Kidney (tissue), 14 donors: ENCODE results near the gene LBX2. TPM values are rescaled to one million over a fixed set of nuclear protein-coding genes. Genes with fewer than 3 reads are reported as not detected.
A peak's percentile ranks its signal among the peaks of the same experiment; 100 is the strongest.

Source experiments
- DNase-seq, 5 donors: peaks; one replicate each; pipeline ENCODE4 v3.0.0-alpha.2; 2013 to 2020
- FAIRE-seq: peaks from 2 replicates; lab custom pipeline; 2012; peaks lifted over from hg19 to GRCh38; lab: Jason Lieb, UNC
- H3K27ac ChIP-seq, 2 donors: one replicate each; pipeline ENCODE4 v1.7.0; 2013; ENCODE audit warnings: low read depth in 2 of 2, low read length in 2 of 2, inconsistent platforms in 1 of 2
- H3K27me3 ChIP-seq: one replicate; pipeline ENCODE4 v1.7.1; 2013; ENCODE audit warnings: low read length, inconsistent platforms; ENCODE audit not compliant: control insufficient read depth, insufficient read depth
- H3K36me3 ChIP-seq, 3 donors: one replicate each; pipeline versions ENCODE4 v1.7.0 to v1.7.1; 2013; ENCODE audit warnings: low read length in 3 of 3, control low read depth in 1 of 3, inconsistent platforms in 1 of 3; ENCODE audit not compliant: insufficient read depth in 3 of 3, control insufficient read depth in 2 of 3
- H3K4me1 ChIP-seq, 3 donors: one replicate each; pipeline versions ENCODE4 v1.7.0 to v1.7.1; 2013; ENCODE audit warnings: low read length in 3 of 3, inconsistent platforms in 1 of 3, low read depth in 1 of 3; ENCODE audit not compliant: control insufficient read depth in 2 of 3, insufficient read depth in 2 of 3
- H3K4me3 ChIP-seq, 3 donors: one replicate each; pipeline versions ENCODE4 v1.7.0 to v1.8.1; 2013; ENCODE audit warnings: low read length in 3 of 3, control low read depth in 1 of 3, inconsistent platforms in 1 of 3
- H3K9ac ChIP-seq, 3 donors: one replicate each; pipeline versions ENCODE4 v1.7.0 to v1.7.1; 2013; ENCODE audit warnings: low read length in 3 of 3, control low read depth in 1 of 3, inconsistent platforms in 1 of 3
- H3K9me3 ChIP-seq, 3 donors: one replicate each; pipeline versions ENCODE4 v1.7.0 to v1.7.1; 2013; ENCODE audit warnings: low read length in 3 of 3, control low read depth in 1 of 3, inconsistent platforms in 1 of 3; ENCODE audit not compliant: control insufficient read depth in 2 of 3, insufficient read depth in 1 of 3
- intact Hi-C: fragments of 100-400 bp; cut with DNase I; formaldehyde crosslinking; loops from one replicate; pipeline ENCODE4 v1.11.1; 2022
- polyA plus RNA-seq: library from polyadenylated mRNA; stranded (reverse); fragments of 350-450 nt; fragmentation: Illumina TruSeq; extraction: RNeasy Lipid Tissue Mini Kit (QIAGEN cat#74804); gene quantifications from one replicate; pipeline ENCODE4 v1.2.3, GENCODE V29; 2014; ENCODE audit warnings: low read depth, low replicate concordance; ENCODE audit not compliant: insufficient read depth
- total RNA-seq: library from RNA; stranded (reverse); fragmentation: NEBNext Ultra II Directional; extraction: Animal tissue kit (Norgen Biotek cat#: 25700); gene quantifications from one replicate; pipeline ENCODE4 v1.2.1, GENCODE V29; 2021
- TF ChIP-seq, protein P1 (sequence below): IDR thresholded peaks from 3 replicates; pipeline ENCODE4 v1.5.1; 2012; ENCODE audit warnings: mild to moderate bottlenecking, moderate library complexity, borderline replicate concordance; ENCODE audit not compliant: insufficient read depth; ENCODE audit errors: extremely low read depth
- donor health status: control.
- donor health status: control.
- donor health status: control.
- donor health status: control.
- donor health status: control.
- donor health status: DM: yes; HTN: yes; CAD: no.
- donor health status: Normal renal cell carcinoma (clear cell type).

Gene LBX2
- total and polyA plus RNA-seq, 2 donors from 2014 or later: 1.5 to 2.5 TPM

DNA sequence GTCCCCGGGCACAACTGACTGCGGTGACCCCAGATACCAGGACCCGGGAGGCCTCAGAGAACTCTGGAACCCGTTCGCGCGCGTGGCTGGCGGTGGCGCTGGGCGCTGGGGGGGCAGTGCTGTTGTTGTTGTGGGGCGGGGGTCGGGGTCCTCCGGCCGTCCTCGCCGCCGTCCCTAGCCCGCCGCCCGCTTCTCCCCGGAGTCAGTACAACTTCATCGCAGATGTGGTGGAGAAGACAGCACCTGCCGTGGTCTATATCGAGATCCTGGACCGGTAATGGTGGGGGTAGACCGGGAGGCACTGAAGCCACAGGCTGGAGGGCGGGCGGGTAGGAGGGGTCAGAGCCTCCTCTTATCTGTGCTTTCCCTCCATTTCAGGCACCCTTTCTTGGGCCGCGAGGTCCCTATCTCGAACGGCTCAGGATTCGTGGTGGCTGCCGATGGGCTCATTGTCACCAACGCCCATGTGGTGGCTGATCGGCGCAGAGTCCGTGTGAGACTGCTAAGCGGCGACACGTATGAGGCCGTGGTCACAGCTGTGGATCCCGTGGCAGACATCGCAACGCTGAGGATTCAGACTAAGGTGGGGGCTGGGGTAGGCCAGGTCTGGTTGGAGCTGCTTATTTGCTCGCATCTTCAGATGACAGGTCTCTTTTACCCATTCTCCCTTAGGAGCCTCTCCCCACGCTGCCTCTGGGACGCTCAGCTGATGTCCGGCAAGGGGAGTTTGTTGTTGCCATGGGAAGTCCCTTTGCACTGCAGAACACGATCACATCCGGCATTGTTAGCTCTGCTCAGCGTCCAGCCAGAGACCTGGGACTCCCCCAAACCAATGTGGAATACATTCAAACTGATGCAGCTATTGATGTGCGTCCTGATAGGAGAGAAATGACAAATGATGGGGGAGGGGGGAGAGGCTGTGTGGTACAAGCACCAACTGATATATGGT is 31.1 kb upstream of the LBX2 start:
- Histone ChIP-seq H3K4me1 (peaks cover 4 to 16% (median 7%) of the 10 kb centered on the region in 3 donors), H3K36me3 (peaks cover 0 to 32% (median 19%) of the 10 kb centered on the region in 3 donors), H3K27me3 (no peaks in the 10 kb centered on the region), H3K4me3 (peak overlapping the region; percentile 58 to 91 (median 66)), H3K27ac (peak overlapping the region; percentile 69 to 79), H3K9ac (peak overlapping the region; percentile 43 to 71 (median 45)), H3K9me3 (no peaks in the 10 kb centered on the region)
- TF ChIP-seq, protein P1, sequence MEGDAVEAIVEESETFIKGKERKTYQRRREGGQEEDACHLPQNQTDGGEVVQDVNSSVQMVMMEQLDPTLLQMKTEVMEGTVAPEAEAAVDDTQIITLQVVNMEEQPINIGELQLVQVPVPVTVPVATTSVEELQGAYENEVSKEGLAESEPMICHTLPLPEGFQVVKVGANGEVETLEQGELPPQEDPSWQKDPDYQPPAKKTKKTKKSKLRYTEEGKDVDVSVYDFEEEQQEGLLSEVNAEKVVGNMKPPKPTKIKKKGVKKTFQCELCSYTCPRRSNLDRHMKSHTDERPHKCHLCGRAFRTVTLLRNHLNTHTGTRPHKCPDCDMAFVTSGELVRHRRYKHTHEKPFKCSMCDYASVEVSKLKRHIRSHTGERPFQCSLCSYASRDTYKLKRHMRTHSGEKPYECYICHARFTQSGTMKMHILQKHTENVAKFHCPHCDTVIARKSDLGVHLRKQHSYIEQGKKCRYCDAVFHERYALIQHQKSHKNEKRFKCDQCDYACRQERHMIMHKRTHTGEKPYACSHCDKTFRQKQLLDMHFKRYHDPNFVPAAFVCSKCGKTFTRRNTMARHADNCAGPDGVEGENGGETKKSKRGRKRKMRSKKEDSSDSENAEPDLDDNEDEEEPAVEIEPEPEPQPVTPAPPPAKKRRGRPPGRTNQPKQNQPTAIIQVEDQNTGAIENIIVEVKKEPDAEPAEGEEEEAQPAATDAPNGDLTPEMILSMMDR: no peak
- FAIRE-seq (no peak), DNase-seq (peak; percentile 31 to 88 (median 59))
- intact Hi-C loops: no loop called here

GRCh38 chr2:74529357-74530238 is 30.2 kb upstream of the LBX2 start, which contains the start of the genes AUP1 and HTRA2:
Gene AUP1, minus strand, starts transcription at chr2:74529706. Its CDS starts 77 bp downstream, at chr2:74529629.
Gene HTRA2, plus strand, starts transcription at chr2:74529933. Its CDS starts 74 bp downstream, at chr2:74530007.
- no peak for FAIRE-seq
- Histone ChIP-seq H3K4me3 (peak within 1 kb of the TSS; percentile 87 to 96 (median 91)), H3K27ac (peak within 1 kb of the TSS; percentile 69 to 79), H3K9ac (peak within 1 kb of the TSS; percentile 71 to 84 (median 83)), H3K4me1 (peaks cover 4 to 16% (median 7%) of the 10 kb centered on the region in 3 donors), H3K36me3 (peaks cover 0 to 32% (median 19%) of the 10 kb centered on the region in 3 donors), H3K9me3 (no peaks in the 10 kb centered on the region), H3K27me3 (no peaks in the 10 kb centered on the region)
- intact Hi-C loops: no loop called here
- TF ChIP-seq, protein P1: peak; percentile 1
- peak; percentile 99 to 100 (median 99) for DNase-seq

DNA sequence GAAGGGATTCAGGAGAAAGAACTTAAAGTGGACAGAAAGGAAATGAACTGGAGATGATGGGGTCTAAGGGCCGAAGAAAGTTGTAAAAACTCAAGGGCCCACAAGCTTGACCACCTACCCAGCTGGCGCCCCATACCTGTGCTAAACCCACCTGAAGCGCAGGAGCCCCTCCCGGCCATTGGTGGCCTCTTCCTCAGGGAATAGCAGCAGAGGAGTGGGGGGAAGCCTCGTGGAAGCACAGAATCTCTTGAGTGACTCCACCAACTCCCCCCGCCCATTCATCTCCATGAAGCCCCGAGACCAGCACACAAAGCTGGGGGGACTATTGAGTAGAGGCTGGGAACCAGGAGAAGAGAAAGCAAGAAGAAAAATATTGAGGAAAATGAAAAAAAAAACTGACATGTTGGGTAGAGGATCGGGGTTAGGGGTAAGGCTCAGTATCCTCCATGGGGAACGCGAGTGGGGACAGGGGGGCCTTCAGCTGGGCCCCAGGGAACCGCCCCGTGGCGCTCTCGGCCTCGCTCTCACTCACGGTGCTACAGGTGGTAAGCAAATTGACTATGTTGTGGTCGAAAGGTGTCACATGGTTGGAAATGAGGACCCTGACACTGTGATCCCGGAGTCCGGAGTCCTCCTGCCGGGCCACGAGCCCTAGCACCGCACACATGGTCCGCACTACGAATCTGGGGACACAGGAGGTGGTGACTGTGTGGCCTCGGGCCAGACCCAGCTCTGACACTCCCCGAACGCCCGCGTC is 29.4 kb upstream of the LBX2 start:
- Histone ChIP-seq H3K9me3 (no peaks in the 10 kb centered on the region), H3K27me3 (no peaks in the 10 kb centered on the region), H3K4me3 (peak overlapping the region; percentile 87 to 96 (median 91)), H3K36me3 (peaks cover 0 to 32% (median 19%) of the 10 kb centered on the region in 3 donors), H3K9ac (peak overlapping the region; percentile 71 to 84 (median 83)), H3K4me1 (peaks cover 4 to 16% (median 7%) of the 10 kb centered on the region in 3 donors), H3K27ac (peak overlapping the region; percentile 30 to 79)
- peak in 3 of 5 donors; percentile 14 to 74 (median 73) for DNase-seq
- no peak for FAIRE-seq
- TF ChIP-seq, protein P1: no peak
- intact Hi-C loops: no loop called here
